Measurements from ENCODE around the gene TMEM256. TPM values are rescaled to one million over a fixed set of nuclear protein-coding genes. Genes with fewer than 3 reads are reported as not detected.

Gene TMEM256
- total RNA-seq, 1 donor from 2014 or later = 66.9 TPM

- no peak for DNase-seq (ENCODE audit: low read depth)
- Histone ChIP-seq H3K4me3 (ENCODE audit: low read depth, low read length) (no peak overlapping the region), H3K36me3 (ENCODE audit: control insufficient read depth, insufficient read depth, low read length) (no peaks in the 10 kb centered on the region), H3K27me3 (ENCODE audit: control insufficient read depth, insufficient read depth, low read length) (no peaks in the 10 kb centered on the region)
- no peak for TF ChIP-seq CTCF (IDR thresholded peaks at IDR 0.05; ENCODE audit: insufficient read depth, low read length, poor library complexity, severe bottlenecking)
Observed at GRCh38 chr17:7414837-7415236, 10.9 kb upstream of the TMEM256 start.

GRCh38 chr17:7413346-7413985 lies 9.6 kb upstream of the TMEM256 start:
- Histone ChIP-seq H3K27me3 (ENCODE audit: control insufficient read depth, insufficient read depth, low read length) (no peaks in the 10 kb centered on the region), H3K36me3 (ENCODE audit: control insufficient read depth, insufficient read depth, low read length) (no peaks in the 10 kb centered on the region), H3K4me3 (ENCODE audit: low read depth, low read length) (no peak overlapping the region)
- no peak for DNase-seq (ENCODE audit: low read depth)
- TF ChIP-seq CTCF (IDR thresholded peaks at IDR 0.05; ENCODE audit: insufficient read depth, low read length, poor library complexity, severe bottlenecking) = no peak

GRCh38 chr17:7411427-7411750 lies 7.5 kb upstream of the TMEM256 start:
- no peak for TF ChIP-seq CTCF (IDR thresholded peaks at IDR 0.05; ENCODE audit: insufficient read depth, low read length, poor library complexity, severe bottlenecking)
- no peaks in the 10 kb centered on the region for H3K36me3 ChIP-seq (ENCODE audit: control insufficient read depth, insufficient read depth, low read length)

GRCh38 chr17:7410634-7411426 lies 6.9 kb upstream of the TMEM256 start:
- H3K27me3 ChIP-seq (ENCODE audit: control insufficient read depth, insufficient read depth, low read length) = no peaks in the 10 kb centered on the region
- TF ChIP-seq CTCF (IDR thresholded peaks at IDR 0.05; ENCODE audit: insufficient read depth, low read length, poor library complexity, severe bottlenecking) = no peak
- DNase-seq (ENCODE audit: low read depth) = no peak
- H3K36me3 ChIP-seq (ENCODE audit: control insufficient read depth, insufficient read depth, low read length) = no peaks in the 10 kb centered on the region
- no peak overlapping the region for H3K4me3 ChIP-seq (ENCODE audit: low read depth, low read length)

More at GRCh38 chr17:7411427-7411750, 7.5 kb upstream of the TMEM256 start:
- H3K4me3 ChIP-seq (ENCODE audit: low read depth, low read length) = no peak overlapping the region
- DNase-seq (ENCODE audit: low read depth) = no peak
- H3K27me3 ChIP-seq (ENCODE audit: control insufficient read depth, insufficient read depth, low read length) = no peaks in the 10 kb centered on the region

GRCh38 chr17:7409716-7410115 lies 5.8 kb upstream of the TMEM256 start:
- Histone ChIP-seq H3K27me3 (ENCODE audit: control insufficient read depth, insufficient read depth, low read length) (no peaks in the 10 kb centered on the region), H3K36me3 (ENCODE audit: control insufficient read depth, insufficient read depth, low read length) (no peaks in the 10 kb centered on the region), H3K4me3 (ENCODE audit: low read depth, low read length) (no peak overlapping the region)
- DNase-seq (ENCODE audit: low read depth) = no peak
- TF ChIP-seq CTCF (IDR thresholded peaks at IDR 0.05; ENCODE audit: insufficient read depth, low read length, poor library complexity, severe bottlenecking) = no peak

All from kidney epithelial cell (primary cell).